B cell (primary cell): ENCODE data around the gene GPR173. TPM values are rescaled to one million over a fixed set of nuclear protein-coding genes. Genes with fewer than 3 reads are reported as not detected.
A peak's percentile ranks its signal among the peaks of the same experiment; 100 is the strongest.

Source experiments
- ATAC-seq: fragments of 200-7000 bp; cut with Tn5 transposase; one replicate; pipeline ENCODE4 v1.10.0; 2021; ENCODE audit warnings: low read depth, mild to moderate bottlenecking, moderate number of reproducible peaks, moderate library complexity
- CTCF ChIA-PET: fragments of 350-600 bp; sonication (Branson Sonifier 250); formaldehyde crosslinking; loops from one replicate; lab custom pipeline; 2021; ENCODE audit warnings: antibody characterized with exemption, inconsistent platforms; lab: Charles Lee
- POLR2A ChIA-PET: fragments of 350-600 bp; sonication (Branson Sonifier 250); formaldehyde crosslinking; loops from one replicate; lab custom pipeline; 2021; ENCODE audit warnings: antibody characterized with exemption; lab: Charles Lee
- DNase-seq: peaks from one replicate; pipeline ENCODE4 v3.0.0; 2013
- H2AFZ ChIP-seq: 2 replicates; pipeline ENCODE4 v1.6.1; 2012; ENCODE audit warnings: mild to moderate bottlenecking, low read depth, low read length; ENCODE audit not compliant: insufficient read depth, poor library complexity, severe bottlenecking
- H3K27ac ChIP-seq, 2 donors: 1 replicate in 1 of 2; 2 replicates in 1 of 2; pipeline ENCODE4 v1.5.1; 2012 to 2013; ENCODE audit warnings: low read length in 2 of 2, mild to moderate bottlenecking in 2 of 2, moderate library complexity in 1 of 2
- H3K27me3 ChIP-seq, 4 experiments: fragments of 200-600 bp in 1 of 4; sonication (generic) in 1 of 4; replicated peaks in 1 of 4; 1 replicate in 2 of 4; 2 replicates in 2 of 4; pipeline versions ENCODE4 v1.6.1 to v1.7.0; 2013 to 2016; ENCODE audit warnings: low read length in 3 of 4, mild to moderate bottlenecking in 2 of 4, mixed read lengths in 1 of 4, moderate library complexity in 1 of 4; ENCODE audit not compliant: insufficient read depth in 4 of 4, control insufficient read depth in 3 of 4; ENCODE audit errors: control extremely low read depth in 1 of 4
- H3K36me3 ChIP-seq, 2 experiments: replicated peaks in 1 of 2; 1 replicate in 1 of 2; 2 replicates in 1 of 2; pipeline versions ENCODE4 v1.6.1 to v1.7.1; 2013; ENCODE audit warnings: low read length in 1 of 2; ENCODE audit not compliant: insufficient read depth in 2 of 2, control insufficient read depth in 1 of 2; ENCODE audit errors: control extremely low read depth in 1 of 2, extremely low read depth in 1 of 2
- H3K4me1 ChIP-seq, 2 donors: fragments of 200-600 bp in 1 of 2; sonication (generic) in 1 of 2; 1 replicate in 1 of 2; 2 replicates in 1 of 2; pipeline versions ENCODE4 v1.5.1 to v1.6.1; 2013 to 2017; ENCODE audit warnings: low read length in 2 of 2; ENCODE audit not compliant: control insufficient read depth in 2 of 2, insufficient read depth in 2 of 2
- H3K4me2 ChIP-seq: replicated peaks from 2 replicates; pipeline ENCODE3; 2012; ENCODE audit warnings: mild to moderate bottlenecking, low read depth, low read length; ENCODE audit not compliant: poor library complexity, severe bottlenecking
- H3K4me3 ChIP-seq, 5 experiments: fragments of 200-600 bp in 1 of 5; sonication (generic) in 1 of 5; 1 replicate in 3 of 5; 2 replicates in 2 of 5; pipeline versions ENCODE4 v1.5.1 to v1.7.0; 2011 to 2016; ENCODE audit warnings: low read length in 4 of 5, mild to moderate bottlenecking in 4 of 5, low read depth in 2 of 5, control low read depth in 1 of 5, moderate library complexity in 1 of 5; ENCODE audit not compliant: insufficient read depth in 1 of 5; ENCODE audit errors: control extremely low read depth in 1 of 5, extremely low read depth in 1 of 5
- H3K79me2 ChIP-seq: fragments of 200-600 bp; sonication (generic); one replicate; pipeline ENCODE4 v1.6.0; 2016; ENCODE audit warnings: low read length; ENCODE audit not compliant: control insufficient read depth, insufficient read depth
- H3K9ac ChIP-seq: fragments of 200-600 bp; sonication (generic); 2 replicates; pipeline ENCODE4 v1.6.1; 2017; ENCODE audit warnings: mild to moderate bottlenecking, low read length, moderate library complexity
- H3K9me3 ChIP-seq, 3 donors: one replicate each; pipeline versions ENCODE4 v1.6.1 to v1.7.1; 2013; ENCODE audit warnings: low read length in 2 of 3; ENCODE audit not compliant: control insufficient read depth in 2 of 3, insufficient read depth in 1 of 3; ENCODE audit errors: control extremely low read depth in 1 of 3
- H4K20me1 ChIP-seq: 2 replicates; pipeline ENCODE4 v1.6.0; 2012; ENCODE audit warnings: mild to moderate bottlenecking, low read length; ENCODE audit not compliant: insufficient read depth, control insufficient read depth, poor library complexity, severe bottlenecking
- H3K27ac Mint-ChIP-seq: one replicate; pipeline ENCODE4 v1.8.0; 2021; ENCODE audit warnings: mixed read lengths
- H3K27me3 Mint-ChIP-seq: one replicate; pipeline ENCODE4 v1.8.0; 2021; ENCODE audit warnings: mixed read lengths
- H3K4me1 Mint-ChIP-seq: one replicate; pipeline ENCODE4 v1.8.0; 2021; ENCODE audit warnings: mixed read lengths
- H3K4me3 Mint-ChIP-seq: one replicate; pipeline ENCODE4 v1.8.0; 2021; ENCODE audit warnings: mixed read lengths
- H3K9me3 Mint-ChIP-seq: one replicate; pipeline ENCODE4 v1.8.0; 2022; ENCODE audit warnings: mixed read lengths; ENCODE audit not compliant: insufficient read depth
- EZH2 ChIP-seq: IDR thresholded peaks from 2 replicates; pipeline ENCODE4 v1.6.1; 2012; ENCODE audit warnings: borderline replicate concordance, low read depth, mild to moderate bottlenecking, moderate library complexity, low read length; ENCODE audit not compliant: insufficient read depth, poor library complexity, severe bottlenecking
- WGBS: methylation state at CpG from one replicate; pipeline ENCODE4 v1.1.5; 2013; ENCODE audit warnings: missing lambda C conversion rate; ENCODE audit not compliant: insufficient coverage; 5-methylcytosine and 5-hydroxymethylcytosine counted together
- intact Hi-C: fragments of 100-400 bp; cut with micrococcal nuclease; formaldehyde crosslinking; loops from one replicate; pipeline ENCODE4 v1.10.0; 2022
- polyA plus RNA-seq: library from polyadenylated mRNA; depleted of rRNA; stranded (reverse); fragments of >200 nt; gene quantifications from 2 replicates; pipeline ENCODE4 v1.2.3, GENCODE V29; 2012
- total RNA-seq, 2 donors: library from RNA; stranded (reverse); fragments of 120-200 nt in 1 of 2; gene quantifications; 1 replicate in 1 of 2; 2 replicates in 1 of 2; pipeline versions ENCODE4 v1.2.3 to v1.2.4, GENCODE V29; 2013 to 2022
- TF ChIP-seq, protein P1 (sequence below): fragments of 200-600 bp; IDR thresholded peaks from one replicate; pipeline ENCODE4 v1.8.0; 2022; ENCODE audit warnings: antibody characterized with exemption, mild to moderate bottlenecking

GPR173 gene
- total and polyA plus RNA-seq, 2 donors (not counting 1 experiment from before 2014, with no cell fraction given), result 0.12 TPM; not detected in 1

GRCh38 chrX:53075011-53075410, 26.4 kb downstream of the GPR173 start:
- H3K4me1 ChIP-seq, result peaks cover 9 to 12% of the 10 kb centered on the region in 2 donors
- intact Hi-C loops, result loop anchor here (10.0 kb wide), 2 partner anchors 150 to 240 kb away; partner anchors contain the start of gene KDM5C
- no peaks in the 10 kb centered on the region for H3K27me3 ChIP-seq
- WGBS, result 96% methylated on average over 5 of the region's 7 CpGs
- POLR2A ChIA-PET, result no interaction called here
- no peaks in the 10 kb centered on the region for H3K27me3 Mint-ChIP-seq
- DNase-seq (no peak), ATAC-seq (no peak)
- no peak overlapping the region for H3K27ac Mint-ChIP-seq
- no peaks in the 10 kb centered on the region for H4K20me1 ChIP-seq
- no peaks in the 10 kb centered on the region for H3K9me3 Mint-ChIP-seq
- H3K36me3 ChIP-seq, result no peaks in the 10 kb centered on the region
- no peak for TF ChIP-seq EZH2
- TF ChIP-seq, protein P1, sequence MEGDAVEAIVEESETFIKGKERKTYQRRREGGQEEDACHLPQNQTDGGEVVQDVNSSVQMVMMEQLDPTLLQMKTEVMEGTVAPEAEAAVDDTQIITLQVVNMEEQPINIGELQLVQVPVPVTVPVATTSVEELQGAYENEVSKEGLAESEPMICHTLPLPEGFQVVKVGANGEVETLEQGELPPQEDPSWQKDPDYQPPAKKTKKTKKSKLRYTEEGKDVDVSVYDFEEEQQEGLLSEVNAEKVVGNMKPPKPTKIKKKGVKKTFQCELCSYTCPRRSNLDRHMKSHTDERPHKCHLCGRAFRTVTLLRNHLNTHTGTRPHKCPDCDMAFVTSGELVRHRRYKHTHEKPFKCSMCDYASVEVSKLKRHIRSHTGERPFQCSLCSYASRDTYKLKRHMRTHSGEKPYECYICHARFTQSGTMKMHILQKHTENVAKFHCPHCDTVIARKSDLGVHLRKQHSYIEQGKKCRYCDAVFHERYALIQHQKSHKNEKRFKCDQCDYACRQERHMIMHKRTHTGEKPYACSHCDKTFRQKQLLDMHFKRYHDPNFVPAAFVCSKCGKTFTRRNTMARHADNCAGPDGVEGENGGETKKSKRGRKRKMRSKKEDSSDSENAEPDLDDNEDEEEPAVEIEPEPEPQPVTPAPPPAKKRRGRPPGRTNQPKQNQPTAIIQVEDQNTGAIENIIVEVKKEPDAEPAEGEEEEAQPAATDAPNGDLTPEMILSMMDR, result no peak
- no peak overlapping the region for H3K9ac ChIP-seq
- no peaks in the 10 kb centered on the region for H3K79me2 ChIP-seq
- no peak overlapping the region for H3K4me2 ChIP-seq
- H2AFZ ChIP-seq, result peak overlapping the region; percentile 10
- H3K27ac ChIP-seq, result no peak overlapping the region
- no peak overlapping the region for H3K4me3 Mint-ChIP-seq
- H3K4me3 ChIP-seq, result no peak overlapping the region
- no peaks in the 10 kb centered on the region for H3K9me3 ChIP-seq
- H3K4me1 Mint-ChIP-seq, result peaks cover 13% of the 10 kb centered on the region
- CTCF ChIA-PET, result no interaction called here

- Histone ChIP-seq H4K20me1 (no peaks in the 10 kb centered on the region), H3K4me3 (no peak overlapping the region), H3K36me3 (no peaks in the 10 kb centered on the region), H3K9me3 (no peaks in the 10 kb centered on the region), H3K27ac (no peak overlapping the region), H3K9ac (no peak overlapping the region), H3K4me2 (no peak overlapping the region), H3K27me3 (no peaks in the 10 kb centered on the region), H2AFZ (no peak overlapping the region), H3K4me1 (peaks cover 9 to 17% of the 10 kb centered on the region in 2 donors), H3K79me2 (no peaks in the 10 kb centered on the region)
- intact Hi-C loops, result loop anchor here (10.0 kb wide), 2 partner anchors 148 to 238 kb away; partner anchors contain the start of gene KDM5C
- H3K4me1 Mint-ChIP-seq, result peaks cover 18% of the 10 kb centered on the region
- H3K27me3 Mint-ChIP-seq, result no peaks in the 10 kb centered on the region
- WGBS, result 98% methylated on average over 21 of the region's 21 CpGs
- TF ChIP-seq, protein P1, result no peak
- no peak for TF ChIP-seq EZH2
- ChIA-PET POLR2A (no interaction called here), CTCF (no interaction called here)
- no peak for DNase-seq
- no peak for ATAC-seq
- no peaks in the 10 kb centered on the region for H3K9me3 Mint-ChIP-seq
- H3K4me3 Mint-ChIP-seq, result no peak overlapping the region
- H3K27ac Mint-ChIP-seq, result no peak overlapping the region
Observed at GRCh38 chrX:53076671-53077070, 28.1 kb downstream of the GPR173 start.
